ENCODE data around the gene RFPL2. TPM values are rescaled to one million over a fixed set of nuclear protein-coding genes. Genes with fewer than 3 reads are reported as not detected.

Gene RFPL2
- total and polyA plus RNA-seq, 2 donors (not counting 3 experiments of a cell fraction or from before 2014, with no cell fraction given), result not detected

DNA sequence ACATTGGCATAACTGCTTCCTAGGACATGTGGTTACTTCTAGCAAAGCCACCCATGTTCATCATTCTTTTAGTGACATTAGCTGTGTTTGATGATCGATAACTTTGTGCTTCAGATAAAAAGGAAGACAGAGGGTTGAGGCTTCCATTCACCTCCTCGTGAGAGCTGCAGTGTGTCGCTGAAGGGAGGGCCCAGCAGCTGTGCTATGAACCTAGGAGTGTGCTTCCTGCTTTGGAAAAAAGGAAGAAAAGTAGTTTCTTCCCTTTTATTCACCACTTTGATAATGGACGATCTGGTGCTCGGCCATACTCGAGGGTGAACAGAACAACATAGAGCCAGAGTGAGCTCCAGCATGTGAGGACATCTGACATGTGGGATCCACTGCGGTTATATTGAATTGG, 6.1 kb upstream of the RFPL2 start:
- FAIRE-seq (no peak), DNase-seq (ENCODE audit: low read depth, low spot score) (no peak)
- Histone ChIP-seq H3K27ac (ENCODE audit: insufficient read depth, low read depth, low read length) (no peak overlapping the region), H2AFZ (ENCODE audit: low read depth, low read length) (no peak overlapping the region), H3K9me3 (replicated peaks; ENCODE audit: control insufficient read depth, insufficient read depth, low read length) (no peaks in the 10 kb centered on the region), H3K4me2 (ENCODE audit: insufficient read depth, low read length) (no peak overlapping the region), H4K20me1 (replicated peaks; ENCODE audit: control insufficient read depth, extremely low read depth, insufficient read depth, low read length) (no peaks in the 10 kb centered on the region), H3K79me2 (ENCODE audit: control insufficient read depth, insufficient read depth, low read length) (no peaks in the 10 kb centered on the region), H3K4me3 (replicated peaks in 1 of 3; ENCODE audit: insufficient read depth in 1 of 3, low read depth in 1 of 3, low read length in 3 of 3) (no peak overlapping the region), H3K27me3 (ENCODE audit: control insufficient read depth in 2 of 2, insufficient read depth in 2 of 2, low read length in 2 of 2) (no peaks in the 10 kb centered on the region), H3K9me1 (replicated peaks; ENCODE audit: control insufficient read depth, extremely low read depth, insufficient read depth, low read length) (no peaks in the 10 kb centered on the region), H3K36me3 (ENCODE audit: control insufficient read depth in 2 of 2, extremely low read depth in 1 of 2, insufficient read depth in 2 of 2, low read length in 2 of 2) (no peaks in the 10 kb centered on the region), H3K4me1 (ENCODE audit: control insufficient read depth, extremely low read depth, insufficient read depth, low read length) (no peaks in the 10 kb centered on the region), H3K9ac (replicated peaks; ENCODE audit: extremely low read depth, insufficient read depth, low read length) (no peak overlapping the region)
- no peak for TF ChIP-seq JUN (IDR thresholded peaks at IDR 0.05; ENCODE audit: borderline replicate concordance, insufficient read depth, insufficient read length, low read depth)
- TF ChIP-seq CTCF (IDR thresholded peaks at IDR 0.05; ENCODE audit: extremely low read depth in 1 of 2, insufficient read depth in 1 of 2, low read depth in 1 of 2, low read length in 2 of 2), result no peak
- TF ChIP-seq MYC (IDR thresholded peaks at IDR 0.05; ENCODE audit: low read depth, low read length), result no peak
- TF ChIP-seq FOS (IDR thresholded peaks at IDR 0.05; ENCODE audit: borderline replicate concordance, insufficient read depth, low read length), result no peak
- no peak for TF ChIP-seq POLR2AphosphoS5 (IDR thresholded peaks at IDR 0.05; ENCODE audit: insufficient read depth, low read depth, low read length)
- TF ChIP-seq POLR2A (IDR thresholded peaks at IDR 0.05; ENCODE audit: low read depth, low read length), result no peak
- no peak for TF ChIP-seq MAX (IDR thresholded peaks at IDR 0.05; ENCODE audit: insufficient read depth, insufficient read length)
- TF ChIP-seq EZH2 (IDR thresholded peaks at IDR 0.05; ENCODE audit: borderline replicate concordance, low read depth, low read length, severe bottlenecking), result no peak
- TF ChIP-seq GATA2 (IDR thresholded peaks at IDR 0.05; ENCODE audit: insufficient read depth, insufficient read length, low read depth, low read length), result no peak
- no TSS peak for BruUV-seq (replicated peaks)
- POLR2A ChIA-PET, result no interaction called here
- intact Hi-C loops (cut with micrococcal nuclease) (no loop called here), dilution Hi-C loops (cut with MboI; ENCODE audit: extremely low pct_ligation_motif_present, low sequenced_read_pairs) (no loop called here)
- CTCF ChIA-PET, result interaction anchor here (0.9 kb wide), 1 partner anchor 55 kb away, joined by 3 read pairs; no protein-coding TSS in a partner anchor
